Prostate gland (tissue), 2 donors: Measurements from ENCODE around the gene ANKRD44. TPM values are rescaled to one million over a fixed set of nuclear protein-coding genes. Genes with fewer than 3 reads are reported as not detected.

Experiments used
- DNase-seq: peaks from one replicate; pipeline ENCODE4 v3.0.0-alpha.2; 2019; ENCODE audit warnings: low spot score
- H3K27ac ChIP-seq, 2 donors: fragments of 200-600 bp; sonication (generic); 2 replicates each; pipeline ENCODE4 v1.5.1; 2017 to 2019
- H3K27me3 ChIP-seq: fragments of 200-600 bp; sonication (generic); replicated peaks from 2 replicates; pipeline ENCODE4 v1.5.1; 2019; ENCODE audit not compliant: insufficient read depth
- H3K36me3 ChIP-seq, 2 donors: fragments of 200-600 bp; sonication (generic); 1 replicate in 1 of 2; 2 replicates in 1 of 2; pipeline versions ENCODE4 v1.5.1 to v1.8.1; 2017 to 2019
- H3K4me1 ChIP-seq: fragments of 200-600 bp; sonication (generic); replicated peaks from 2 replicates; pipeline ENCODE4 v1.5.1; 2019
- H3K4me3 ChIP-seq, 2 donors: fragments of 200-600 bp; sonication (generic); 2 replicates each; pipeline ENCODE4 v1.5.1; 2017 to 2019
- H3K9me3 ChIP-seq: fragments of 200-600 bp; sonication (generic); 2 replicates; pipeline ENCODE4 v1.5.1; 2017
- CTCF ChIP-seq, 4 experiments: fragments of 200-600 bp in 2 of 4; fragments of 450-650 bp in 2 of 4; sonication (generic) in 2 of 4; IDR thresholded peaks; 1 replicate in 3 of 4; 2 replicates in 1 of 4; pipeline ENCODE4 v1.5.1; 2016 to 2019; ENCODE audit warnings: antibody characterized with exemption in 4 of 4, mild to moderate bottlenecking in 2 of 4, moderate library complexity in 2 of 4
- POLR2A ChIP-seq: fragments of 450-650 bp; IDR thresholded peaks from one replicate; pipeline ENCODE4 v1.6.1; 2016; ENCODE audit warnings: antibody characterized with exemption, mild to moderate bottlenecking
- POLR2AphosphoS5 ChIP-seq: sonication (generic); formaldehyde crosslinking; IDR thresholded peaks from one replicate; pipeline ENCODE4 v1.6.1; 2017; ENCODE audit warnings: antibody characterized with exemption
- WGBS: methylation state at CpG from one replicate; pipeline ENCODE4 v1.1.5; 2018; 5-methylcytosine and 5-hydroxymethylcytosine counted together
- intact Hi-C: fragments of 100-400 bp; cut with DNase I; formaldehyde crosslinking; loops from one replicate; pipeline ENCODE4 v1.14.2; 2022
- total RNA-seq, 2 donors: library from RNA; depleted of rRNA; stranded (reverse); fragments of >200 nt; gene quantifications; one replicate each; pipeline ENCODE4 v1.1.0, GENCODE V29; 2016

Gene ANKRD44
- total RNA-seq, 2 donors from 2014 or later, result 6.0 to 11.2 TPM

DNA sequence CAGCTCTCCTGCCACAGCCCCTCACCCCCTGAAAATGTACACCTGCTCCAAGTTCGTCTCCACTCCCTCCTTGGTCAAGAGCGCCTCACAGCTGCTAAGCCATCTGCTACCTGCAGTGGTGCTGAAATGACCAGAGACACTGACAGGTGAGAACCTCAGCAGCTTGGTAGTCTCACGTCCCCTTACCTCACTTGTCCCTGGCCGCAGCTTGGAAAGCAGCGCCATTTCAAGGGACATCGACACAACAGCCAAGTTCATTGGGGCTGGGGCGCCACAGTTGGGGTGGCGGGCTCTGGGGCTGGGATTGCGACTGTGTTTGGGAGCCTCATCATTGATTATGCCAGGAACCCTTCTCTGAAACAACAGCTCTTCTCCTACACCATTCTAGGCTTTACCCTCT, 47.5 kb downstream of the ANKRD44 start:
- intact Hi-C loops, result no loop called here
- H3K36me3 ChIP-seq, result no peaks in the 10 kb centered on the region
- H3K4me3 ChIP-seq, result no peak overlapping the region
- TF ChIP-seq CTCF (IDR thresholded peaks at IDR 0.05) (no peak), POLR2AphosphoS5 (no peak), POLR2A (no peak)
- H3K27ac ChIP-seq, result no peak overlapping the region
- 97% methylated on average over 9 of the region's 9 CpGs for WGBS
- no peak for DNase-seq
- no peaks in the 10 kb centered on the region for H3K9me3 ChIP-seq
- no peaks in the 10 kb centered on the region for H3K4me1 ChIP-seq
- H3K27me3 ChIP-seq, result no peaks in the 10 kb centered on the region

DNA sequence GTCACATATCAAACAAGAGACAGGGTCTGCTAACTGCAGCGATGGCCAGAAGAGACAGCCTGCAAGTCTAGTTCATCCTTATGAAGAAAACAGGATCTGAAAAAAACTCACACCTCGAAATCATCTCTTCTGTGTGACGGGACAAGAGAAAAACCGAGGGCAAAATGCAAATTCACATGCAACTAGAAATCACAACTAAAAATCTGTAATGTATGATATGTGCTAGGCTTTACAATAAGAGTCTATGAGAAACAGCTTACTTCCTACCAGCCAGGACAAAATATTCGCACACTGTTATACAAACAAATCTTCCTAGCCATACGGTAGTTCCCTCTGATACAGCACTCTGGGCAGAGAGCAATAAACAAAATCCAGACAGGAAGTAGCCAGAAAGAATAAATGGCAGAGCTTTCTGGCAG, 48.8 kb downstream of the ANKRD44 start:
- TF ChIP-seq CTCF (IDR thresholded peaks at IDR 0.05), result no peak
- TF ChIP-seq POLR2A, result no peak
- TF ChIP-seq POLR2AphosphoS5, result no peak
- no peak overlapping the region for H3K4me3 ChIP-seq
- no peaks in the 10 kb centered on the region for H3K27me3 ChIP-seq
- H3K4me1 ChIP-seq, result no peaks in the 10 kb centered on the region
- no peaks in the 10 kb centered on the region for H3K36me3 ChIP-seq
- H3K27ac ChIP-seq, result no peak overlapping the region
- no peak for DNase-seq
- H3K9me3 ChIP-seq, result no peaks in the 10 kb centered on the region
- intact Hi-C loops, result no loop called here
- WGBS, result 51% methylated on average over 6 of the region's 6 CpGs

DNA sequence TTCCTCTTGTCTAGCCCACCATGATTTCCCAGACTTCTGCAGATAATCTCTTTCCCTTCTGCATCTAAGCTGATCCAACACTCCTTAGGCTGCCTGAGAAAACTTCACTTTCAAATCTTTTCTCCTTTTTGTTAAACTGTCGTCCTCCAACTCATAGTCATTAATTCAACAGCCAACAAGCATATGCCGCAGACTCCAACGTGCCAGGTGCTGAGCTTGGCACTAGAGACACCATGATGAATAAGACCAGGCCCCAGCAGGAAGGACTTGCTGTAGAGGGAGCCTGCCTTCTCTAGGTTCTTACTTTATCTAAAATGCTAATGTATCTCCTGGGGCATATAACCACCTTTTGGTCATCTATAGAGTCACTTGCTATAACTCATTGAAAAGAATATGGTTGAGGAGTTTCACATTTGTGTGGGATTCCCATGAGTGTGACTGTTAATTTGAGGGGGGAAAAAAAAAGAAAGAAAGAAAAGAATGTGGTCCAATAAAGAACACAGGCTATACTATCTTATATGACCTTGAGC, 51.0 kb downstream of the ANKRD44 start:
- H3K27me3 ChIP-seq, result no peaks in the 10 kb centered on the region
- TF ChIP-seq CTCF (IDR thresholded peaks at IDR 0.05) (no peak), POLR2AphosphoS5 (no peak), POLR2A (no peak)
- intact Hi-C loops, result loop anchor here (5.0 kb wide), 1 partner anchor 48 kb away; no protein-coding TSS in a partner anchor
- no peaks in the 10 kb centered on the region for H3K36me3 ChIP-seq
- no peak for DNase-seq
- no peaks in the 10 kb centered on the region for H3K4me1 ChIP-seq
- WGBS, result 88% methylated on average over 3 of the region's 3 CpGs
- H3K9me3 ChIP-seq, result no peaks in the 10 kb centered on the region
- H3K4me3 ChIP-seq, result no peak overlapping the region
- no peak overlapping the region for H3K27ac ChIP-seq

DNA sequence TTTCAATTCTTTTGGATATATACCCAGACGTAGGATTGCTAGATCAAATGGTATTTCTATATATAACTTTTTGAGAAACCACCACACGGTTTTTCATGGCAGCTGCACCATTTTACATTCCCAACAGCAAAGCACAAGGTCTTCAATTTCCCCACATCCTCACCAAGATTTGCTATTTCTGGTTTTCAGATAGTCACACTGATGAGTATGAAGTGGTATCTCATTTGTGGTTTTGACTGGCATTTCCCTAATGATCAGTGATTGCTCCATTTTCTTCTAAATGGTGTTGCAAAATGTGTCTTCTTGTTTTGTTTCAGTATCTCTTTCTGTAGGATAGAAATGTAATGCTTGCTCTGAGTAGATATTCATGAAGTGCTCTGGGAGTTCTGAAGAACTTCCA, 52.0 kb downstream of the ANKRD44 start:
- H3K4me3 ChIP-seq, result no peak overlapping the region
- H3K4me1 ChIP-seq, result no peaks in the 10 kb centered on the region
- TF ChIP-seq POLR2AphosphoS5 (no peak), CTCF (IDR thresholded peaks at IDR 0.05) (no peak), POLR2A (no peak)
- no peak overlapping the region for H3K27ac ChIP-seq
- intact Hi-C loops, result loop anchor here (5.0 kb wide), 1 partner anchor 49 kb away; no protein-coding TSS in a partner anchor
- no peaks in the 10 kb centered on the region for H3K27me3 ChIP-seq
- DNase-seq, result no peak
- no peaks in the 10 kb centered on the region for H3K36me3 ChIP-seq
- WGBS, result 82% methylated on average over 2 of the region's 2 CpGs
- H3K9me3 ChIP-seq, result no peaks in the 10 kb centered on the region

DNA sequence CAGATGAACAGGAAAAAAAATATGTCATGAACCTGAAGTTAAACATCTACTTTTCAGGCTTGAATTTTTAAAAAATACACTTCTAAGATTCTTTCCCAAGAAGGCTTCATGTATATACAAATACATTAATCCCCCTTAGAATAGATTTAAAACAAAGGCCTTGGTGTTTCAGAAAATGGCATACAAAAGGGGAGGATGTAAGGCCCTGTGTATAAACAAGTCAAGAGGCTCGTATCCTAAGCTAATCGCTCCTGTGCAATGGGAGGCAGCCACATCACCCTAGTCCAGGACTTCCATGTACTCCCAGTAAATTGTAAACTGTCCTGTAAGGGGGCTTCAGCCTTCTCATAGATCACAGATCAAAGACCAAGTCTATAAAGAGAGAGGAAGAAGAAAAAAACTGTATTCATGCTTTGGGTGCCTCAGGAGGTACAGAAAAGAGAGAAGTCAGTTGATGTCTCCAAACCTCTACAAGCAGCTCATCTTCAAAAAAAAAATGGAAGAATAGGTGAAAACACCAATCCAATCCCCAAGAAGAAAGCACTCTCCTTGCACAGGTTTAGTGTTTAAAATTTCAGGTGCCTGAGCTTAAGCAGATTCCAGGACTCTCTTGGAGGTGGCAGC, 53.9 kb downstream of the ANKRD44 start:
- TF ChIP-seq POLR2AphosphoS5, result no peak
- TF ChIP-seq CTCF (IDR thresholded peaks at IDR 0.05), result no peak
- TF ChIP-seq POLR2A, result no peak
- Histone ChIP-seq H3K27ac (no peak overlapping the region), H3K4me3 (no peak overlapping the region), H3K9me3 (no peaks in the 10 kb centered on the region), H3K36me3 (no peaks in the 10 kb centered on the region), H3K27me3 (no peaks in the 10 kb centered on the region), H3K4me1 (no peaks in the 10 kb centered on the region)
- WGBS, result 40% methylated on average over 2 of the region's 2 CpGs
- DNase-seq, result no peak
- intact Hi-C loops, result loop anchor here (5.0 kb wide), 1 partner anchor 51 kb away; no protein-coding TSS in a partner anchor
